SK-N-SH treated with all-trans-retinoic acid at 6 μM for 48 hours (cell line): ENCODE data around the gene AIG1.

ENCODE experiments used
- ARNTL ChIP-seq: fragments of 450-650 bp; formaldehyde crosslinking; IDR thresholded peaks from 2 replicates; pipeline ENCODE4 v1.5.0; 2020; ENCODE audit warnings: low read depth, mild to moderate bottlenecking, moderate library complexity, borderline replicate concordance
- BACH2 ChIP-seq: fragments of 250-450 bp; sonication (Bioruptor Pico); IDR thresholded peaks from 2 replicates; pipeline ENCODE4 v1.9.0; 2021; ENCODE audit warnings: mild to moderate bottlenecking, borderline replicate concordance
- CREB5 ChIP-seq: fragments of 250-450 bp; sonication (Bioruptor Pico); IDR thresholded peaks from 2 replicates; pipeline ENCODE4 v1.5.1; 2020; ENCODE audit warnings: low read depth, mild to moderate bottlenecking, moderate library complexity
- ESRRG ChIP-seq: fragments of 250-450 bp; sonication (Bioruptor Pico); IDR thresholded peaks from 2 replicates; pipeline ENCODE4 v1.6.1; 2021; ENCODE audit warnings: mild to moderate bottlenecking
- GLIS3 ChIP-seq: fragments of 250-450 bp; sonication (Bioruptor Pico); IDR thresholded peaks from 2 replicates; pipeline ENCODE4 v1.5.0; 2020; ENCODE audit warnings: mild to moderate bottlenecking, moderate library complexity
- PATZ1 ChIP-seq: fragments of 250-450 bp; sonication (Bioruptor Pico); IDR thresholded peaks from 2 replicates; pipeline ENCODE4 v1.8.0; 2020; ENCODE audit warnings: mild to moderate bottlenecking, moderate library complexity, borderline replicate concordance
- POU6F1 ChIP-seq: fragments of 250-450 bp; sonication (Bioruptor Pico); IDR thresholded peaks from 2 replicates; pipeline ENCODE4 v1.8.0; 2021; ENCODE audit warnings: low read depth, mild to moderate bottlenecking, moderate library complexity, borderline replicate concordance
- SNAI2 ChIP-seq: fragments of 250-450 bp; sonication (Bioruptor Pico); IDR thresholded peaks from 2 replicates; pipeline ENCODE4 v1.5.0; 2020; ENCODE audit warnings: mild to moderate bottlenecking, moderate library complexity
- TCF4 ChIP-seq: fragments of 250-450 bp; sonication (Bioruptor Pico); IDR thresholded peaks from 2 replicates; pipeline ENCODE4 v1.8.0; 2021; ENCODE audit warnings: mild to moderate bottlenecking, moderate library complexity, borderline replicate concordance
- TOX ChIP-seq: fragments of 250-450 bp; sonication (Bioruptor Pico); IDR thresholded peaks from 2 replicates; pipeline ENCODE4 v1.8.0; 2021; ENCODE audit warnings: mild to moderate bottlenecking, moderate library complexity, borderline replicate concordance
- TSHZ2 ChIP-seq: fragments of 250-450 bp; sonication (Bioruptor Pico); IDR thresholded peaks from 2 replicates; pipeline ENCODE4 v1.5.0; 2020; ENCODE audit warnings: mild to moderate bottlenecking, moderate library complexity
- ZFP3 ChIP-seq: fragments of 250-450 bp; sonication (Bioruptor Pico); IDR thresholded peaks from 2 replicates; pipeline ENCODE4 v1.5.0; 2020; ENCODE audit warnings: mild to moderate bottlenecking, moderate library complexity
- ZFP30 ChIP-seq: fragments of 450-650 bp; formaldehyde crosslinking; IDR thresholded peaks from 2 replicates; pipeline ENCODE4 v1.5.0; 2022; ENCODE audit warnings: mild to moderate bottlenecking, moderate library complexity
- ZNF70 ChIP-seq: fragments of 450-650 bp; formaldehyde crosslinking; IDR thresholded peaks from 2 replicates; pipeline ENCODE4 v1.5.0; 2020; ENCODE audit warnings: mild to moderate bottlenecking, moderate library complexity

DNA sequence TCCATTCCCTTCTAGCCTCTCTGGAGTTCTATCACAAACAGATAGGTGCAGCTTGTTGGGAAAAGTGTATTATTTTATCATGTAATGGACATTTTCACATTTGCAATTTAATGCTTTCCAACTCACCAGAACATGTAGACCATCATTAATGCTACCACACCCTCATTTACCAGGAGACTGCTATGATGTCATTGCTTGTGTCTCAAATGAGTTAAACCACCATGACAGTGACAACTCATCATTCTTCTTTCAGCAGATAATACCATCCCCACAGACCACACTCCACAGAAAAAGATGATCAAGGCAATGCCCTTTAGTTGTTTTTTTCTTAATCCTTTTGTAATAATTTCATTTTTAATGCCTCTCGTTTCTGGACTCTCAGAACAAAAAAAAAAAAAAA, 168.7 kb downstream of the AIG1 start:
- TF ChIP-seq ZNF70 (no peak), ZFP30 (CRISPR knock-in tag) (no peak), TCF4 (CRISPR knock-in tag) (no peak), POU6F1 (CRISPR knock-in tag) (no peak), BACH2 (CRISPR knock-in tag) (no peak), CREB5 (CRISPR knock-in tag) (no peak), SNAI2 (CRISPR knock-in tag) (no peak), PATZ1 (CRISPR knock-in tag) (no peak), ESRRG (CRISPR knock-in tag) (no peak), GLIS3 (CRISPR knock-in tag) (no peak), ARNTL (CRISPR knock-in tag) (no peak), ZFP3 (CRISPR knock-in tag) (no peak), TSHZ2 (CRISPR knock-in tag) (no peak), TOX (CRISPR knock-in tag) (no peak)
